HG02981 (cell line): ENCODE measurements around the gene DBR1.
"Not testable (repeated sequence)": the region's sequence is repeated elsewhere in the genome, so short reads cannot be mapped to it uniquely, and the experiment has no call there.

ENCODE experiments used
- ATAC-seq: cut with Tn5 transposase; IDR thresholded peaks from one replicate; pipeline ENCODE4 v1.9.1; 2021; ENCODE audit warnings: mild to moderate bottlenecking, moderate library complexity; ENCODE audit not compliant: unreplicated experiment

DBR1 gene

GRCh38 chr3:138187296-138188012 is 12.7 kb upstream of the DBR1 start, which contains the start of gene ARMC8:
Gene ARMC8, plus strand, starts transcription at chr3:138187301. Its CDS starts 254 bp downstream, at chr3:138187555.
- ATAC-seq, result peak; percentile 40

GRCh38 chr3:138186803-138187295 is 12.1 kb upstream of the DBR1 start:
- ATAC-seq, result peak; percentile 88

GRCh38 chr3:138186221-138186620 is 11.5 kb upstream of the DBR1 start:
- no peak for ATAC-seq

GRCh38 chr3:138184994-138185393 is 10.3 kb upstream of the DBR1 start:
- no peak for ATAC-seq

GRCh38 chr3:138180375-138181029 is 5.8 kb upstream of the DBR1 start:
- peak; percentile 57 for ATAC-seq

- ATAC-seq, result no peak
Measured at GRCh38 chr3:138173769-138174420, 826 bp downstream of the DBR1 start.

DNA sequence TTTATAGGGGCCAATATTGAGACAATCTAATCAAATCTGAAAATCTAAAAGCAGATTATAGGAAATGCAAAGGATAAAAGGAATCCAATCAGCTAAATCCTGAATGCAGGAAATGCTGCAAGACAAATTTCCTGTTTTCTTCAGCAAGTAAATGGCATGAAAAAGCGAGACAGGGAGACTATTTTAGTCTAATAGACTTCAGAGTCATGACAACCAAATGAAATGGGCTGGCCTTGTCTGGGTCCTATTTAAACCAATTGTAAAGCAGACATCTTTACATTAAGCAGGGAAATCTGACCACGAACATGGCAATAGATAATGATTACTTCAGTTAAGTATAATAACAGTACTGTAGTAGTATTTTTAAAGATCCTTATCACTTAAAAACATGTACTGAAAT is 2.1 kb downstream of the DBR1 start:
- no peak for ATAC-seq

DNA sequence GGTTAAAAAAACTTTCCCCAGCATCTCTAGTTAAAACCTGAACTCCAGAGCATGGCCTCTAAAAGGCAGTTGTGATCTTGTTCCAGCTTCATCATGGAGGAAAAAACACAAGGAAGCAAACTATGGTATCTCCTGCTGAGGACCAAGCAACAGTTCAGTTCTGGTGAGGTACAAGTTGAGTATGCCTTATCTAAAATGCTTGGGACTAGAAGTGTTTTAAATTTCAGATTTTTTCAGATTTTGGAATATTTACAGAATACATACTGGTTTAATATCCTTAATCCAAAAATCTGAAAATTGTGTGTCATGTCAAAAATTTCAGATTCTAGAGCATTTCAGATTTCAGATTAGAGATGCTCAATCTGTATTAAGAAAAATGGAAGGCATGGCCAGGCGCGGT is 9.7 kb downstream of the DBR1 start:
- no peak for ATAC-seq

DNA sequence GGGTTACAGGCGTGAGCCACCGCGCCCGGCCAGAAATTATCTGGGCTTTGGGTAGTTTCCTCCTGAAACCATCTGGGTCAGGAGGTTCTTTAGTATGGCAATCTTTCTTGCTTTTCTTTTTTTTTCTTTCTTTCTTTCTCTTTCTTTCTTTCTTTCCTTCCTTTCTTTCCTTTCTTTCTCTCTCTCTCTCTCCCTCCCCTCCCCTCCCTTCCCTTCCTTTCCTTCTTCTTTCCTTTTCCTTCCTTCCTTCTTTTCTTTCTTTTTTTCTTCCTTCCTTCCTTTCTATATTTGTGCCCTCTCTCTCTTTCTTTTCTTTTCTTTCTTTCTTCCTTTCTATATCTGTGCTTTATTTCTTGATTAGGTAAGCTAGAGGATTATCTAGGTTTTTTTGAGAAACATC is 17.0 kb downstream of the DBR1 start:
- ATAC-seq, result no peak

- ATAC-seq, result no peak
Measured at GRCh38 chr3:138154534-138154933, 20.2 kb downstream of the DBR1 start.

DNA sequence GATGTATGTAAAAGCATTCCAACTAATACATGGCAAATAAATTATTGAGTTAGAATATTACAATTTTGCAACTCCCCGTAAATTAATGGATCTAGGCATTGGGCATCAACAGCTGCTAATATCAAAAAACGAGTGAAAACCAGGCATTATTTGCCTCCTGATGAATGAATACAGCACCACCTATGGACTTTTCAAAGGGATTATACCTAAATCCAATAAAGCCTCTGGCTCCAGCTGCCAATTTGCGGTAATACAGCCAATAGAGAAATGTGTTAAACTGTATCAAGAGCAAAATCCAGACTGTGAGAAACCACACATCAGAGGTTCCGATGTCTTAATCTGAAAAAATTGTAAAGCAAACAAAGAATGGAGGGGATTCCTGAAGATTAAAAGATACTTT is 26.2 kb downstream of the DBR1 start:
- no peak for ATAC-seq

GRCh38 chr3:138142181-138142580 is 32.5 kb downstream of the DBR1 start:
- not testable (repeated sequence) for ATAC-seq

DNA sequence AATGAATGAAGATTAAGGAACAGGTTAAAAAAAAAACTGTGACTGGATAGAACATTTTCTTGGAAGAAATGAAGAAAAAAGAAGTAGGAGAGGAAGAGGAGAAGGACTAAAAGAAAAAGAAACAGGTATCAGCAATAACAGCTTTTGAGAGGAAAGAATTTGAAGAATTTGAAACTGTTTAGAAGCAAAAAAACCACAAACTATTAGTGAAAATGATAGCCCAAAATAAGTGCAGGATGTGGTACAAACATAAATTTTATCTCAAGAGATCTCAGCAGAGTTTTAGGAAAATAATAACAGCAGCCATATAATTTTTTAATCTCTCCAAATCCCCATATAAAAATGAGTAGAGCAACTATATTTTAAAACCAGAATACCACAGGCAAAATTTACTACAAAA is 33.8 kb downstream of the DBR1 start:
- no peak for ATAC-seq

DNA sequence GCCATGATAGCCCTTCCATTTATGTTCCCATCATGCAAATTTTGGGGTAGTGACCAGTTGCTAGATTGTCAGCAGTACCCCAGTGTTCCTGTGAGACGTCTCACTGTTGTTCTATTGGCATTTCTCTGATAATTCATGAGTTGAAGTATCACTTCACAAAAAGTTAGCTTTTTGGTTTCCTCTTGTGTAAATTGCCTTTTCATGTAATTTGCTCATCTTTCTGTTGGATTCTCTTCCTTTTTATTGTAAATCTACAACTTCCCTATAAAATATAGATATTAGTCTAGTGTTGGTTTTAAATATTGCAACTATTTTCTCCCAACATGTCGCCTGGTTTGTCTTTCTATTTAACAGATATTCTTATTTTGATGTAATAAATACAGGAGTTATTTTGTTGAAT is 35.0 kb downstream of the DBR1 start:
- no peak for ATAC-seq

GRCh38 chr3:138137861-138138260 is 36.9 kb downstream of the DBR1 start:
- ATAC-seq, result no peak

DNA sequence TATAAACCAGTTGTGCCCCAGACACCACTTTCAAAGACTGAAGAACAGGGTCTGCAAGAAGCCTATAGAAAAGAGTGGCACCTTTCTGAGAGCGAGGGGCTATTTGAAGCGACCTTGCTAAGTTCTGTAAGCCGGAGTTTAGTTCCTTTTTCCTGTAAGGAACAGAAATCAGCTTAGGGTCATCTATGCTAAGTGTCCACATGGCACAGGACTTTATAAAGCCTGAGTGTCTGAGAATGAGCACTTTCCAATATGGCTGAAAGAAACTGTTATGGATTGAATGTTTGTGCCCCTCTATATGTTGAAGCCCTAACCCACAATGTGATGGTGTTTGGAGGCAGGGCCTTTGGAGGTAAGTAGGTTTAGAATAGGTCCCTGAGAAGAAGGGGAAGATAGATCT is 38.5 kb downstream of the DBR1 start:
- no peak for ATAC-seq

DNA sequence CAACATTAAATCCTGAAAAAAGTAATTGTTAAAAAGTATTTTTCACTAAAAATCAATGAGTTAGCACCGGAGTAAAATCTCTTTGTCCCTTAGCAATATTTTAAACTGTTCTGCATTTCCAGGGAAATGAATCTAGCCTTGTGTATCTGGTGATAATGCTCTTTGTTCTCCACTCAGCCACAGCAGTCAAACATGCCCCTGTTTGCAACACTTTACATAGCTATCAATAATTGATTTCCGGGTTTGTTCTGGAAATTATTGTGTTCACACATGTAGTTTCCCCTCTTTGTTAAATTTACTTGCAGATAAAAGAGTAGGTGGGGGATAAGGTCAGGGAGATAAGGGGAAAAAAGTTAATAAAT is 38.9 kb downstream of the DBR1 start:
- no peak for ATAC-seq

DNA sequence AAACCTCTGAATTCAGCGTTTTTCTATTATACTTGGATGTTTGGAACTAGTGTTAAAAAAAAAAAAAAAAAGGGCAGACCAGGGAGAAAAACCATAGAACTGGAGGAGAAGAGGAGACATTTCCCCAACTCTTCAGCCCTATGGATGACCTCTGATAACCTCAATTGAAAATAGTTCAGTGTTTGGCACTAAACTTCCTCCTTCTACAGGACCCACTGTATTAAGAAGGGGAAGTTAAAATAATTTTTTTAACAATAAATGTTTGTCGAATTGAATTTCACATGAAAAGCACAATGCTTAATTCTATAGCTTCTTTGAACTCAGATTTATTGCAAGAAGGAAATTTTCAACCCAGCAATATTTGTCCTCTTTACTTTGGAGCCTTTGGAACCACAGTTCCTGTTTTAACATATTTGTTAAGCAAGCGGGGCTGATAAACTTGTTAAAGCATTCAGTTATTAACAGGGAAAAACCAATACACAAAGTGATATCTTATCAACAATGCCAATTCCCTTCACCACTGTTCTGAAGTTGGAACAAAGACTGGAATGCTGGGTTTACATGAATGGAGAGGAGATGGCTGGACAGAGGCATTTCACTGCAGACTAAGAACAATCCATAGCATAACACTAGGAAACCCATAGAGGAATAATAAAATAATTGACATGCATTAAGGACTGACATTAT is 39.4 kb downstream of the DBR1 start:
- ATAC-seq, result no peak

DNA sequence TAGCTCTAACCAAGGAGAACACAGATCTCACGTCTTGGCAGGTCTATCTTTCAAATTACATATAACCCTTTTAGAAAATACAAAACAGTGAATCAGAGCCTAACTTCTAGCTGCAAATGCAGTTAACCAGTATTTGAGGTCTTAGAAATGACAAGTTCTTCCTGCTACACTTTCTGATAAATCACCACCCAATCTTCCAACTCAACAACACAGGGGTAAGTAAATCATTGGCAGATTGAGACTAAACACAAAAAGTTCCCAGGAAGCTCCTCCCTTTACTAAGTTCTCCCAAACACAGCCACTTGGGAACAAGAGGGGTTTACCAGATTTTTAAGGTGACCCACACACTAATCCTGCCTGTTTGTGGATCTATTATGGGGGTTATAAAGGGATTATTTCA is 42.5 kb downstream of the DBR1 start, which contains the start of gene A4GNT:
Gene A4GNT, minus strand, starts transcription at position 152 of the 400 bp plus-strand sequence. CDS start 1,134 bp downstream, outside the sequence.
- ATAC-seq, result no peak

DNA sequence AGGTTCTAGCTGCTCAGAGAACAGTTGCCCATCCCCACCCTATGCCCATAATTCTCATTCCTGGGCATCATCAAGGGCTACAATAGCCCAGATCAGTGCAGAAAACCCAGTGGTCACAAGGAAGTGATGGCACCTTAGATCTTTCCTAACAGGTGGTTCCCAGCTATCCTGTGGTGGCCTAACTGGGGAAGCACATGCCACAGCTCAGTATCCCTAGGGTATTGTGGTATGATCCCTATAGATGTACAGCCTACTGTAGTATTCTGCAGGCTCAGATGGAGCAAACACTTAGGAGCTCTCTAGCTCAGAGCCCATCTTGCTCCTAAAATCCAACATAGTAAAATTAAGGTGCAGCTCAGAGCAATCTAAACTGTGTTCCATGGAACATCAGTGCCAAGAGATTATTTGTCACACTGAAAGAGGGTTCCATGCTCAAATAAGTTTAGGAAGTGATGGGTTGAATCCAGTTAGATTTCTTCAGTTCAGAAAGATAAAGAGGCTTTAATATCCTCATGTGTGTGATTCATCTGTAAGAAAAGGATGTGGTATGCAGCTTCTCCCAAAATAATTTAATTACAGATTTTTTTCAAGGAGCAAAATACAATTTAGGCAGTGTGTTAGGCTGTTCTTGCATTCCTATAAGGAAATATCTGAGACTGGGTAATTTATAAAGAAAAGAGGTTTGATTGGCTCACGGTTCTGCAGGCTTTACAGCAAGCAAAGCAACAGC is 46.9 kb downstream of the DBR1 start:
- no peak for ATAC-seq
